ENCODE results near the gene ARID1B. TPM values are rescaled to one million over a fixed set of nuclear protein-coding genes. Genes with fewer than 3 reads are reported as not detected.

ARID1B gene
- total and polyA plus RNA-seq, 2 of the 13 experiments (the other 11 are each of a cell fraction or from before 2014, with no cell fraction given) = 20.1 to 32.6 TPM

DNA sequence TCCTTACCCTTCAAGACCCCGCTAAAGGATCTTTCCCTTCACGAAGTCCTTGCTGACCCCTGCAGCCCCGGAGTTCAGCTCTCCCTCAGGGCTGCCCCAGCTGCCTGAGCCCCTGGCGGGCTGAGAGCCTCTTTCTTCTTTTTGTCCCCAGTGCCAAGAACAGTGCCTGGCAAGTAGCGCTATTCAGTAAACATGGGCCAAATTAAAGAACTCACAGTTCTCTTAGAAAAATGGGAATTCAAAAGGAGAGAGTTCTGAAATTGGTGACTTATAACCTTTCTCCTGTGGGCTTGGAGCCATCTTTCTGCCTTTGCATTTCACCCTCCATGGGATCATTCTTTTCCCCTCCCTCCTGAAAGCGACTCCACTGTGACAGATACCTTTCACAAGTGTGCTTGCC lies 318.9 kb downstream of the ARID1B start (continued):
- TF ChIP-seq ZNF746 (CRISPR knock-in tag; IDR thresholded peaks at IDR 0.05) = no peak
- TF ChIP-seq ZNF263 (CRISPR knock-in tag; IDR thresholded peaks at IDR 0.05) = 0 out of 2 replicates have a peak, but pooled peaks have one; percentile 18
- TF ChIP-seq ZNF546 (CRISPR knock-in tag; conservative IDR thresholded peaks at IDR 0.05) = no peak
- TF ChIP-seq ZNF10 (CRISPR knock-in tag; IDR thresholded peaks at IDR 0.05; ENCODE audit: borderline replicate concordance, low read depth) = 0 out of 2 replicates have a peak, but pooled peaks have one; percentile 26
- TF ChIP-seq MEF2D (CRISPR knock-in tag; IDR thresholded peaks at IDR 0.05) = no peak

DNA sequence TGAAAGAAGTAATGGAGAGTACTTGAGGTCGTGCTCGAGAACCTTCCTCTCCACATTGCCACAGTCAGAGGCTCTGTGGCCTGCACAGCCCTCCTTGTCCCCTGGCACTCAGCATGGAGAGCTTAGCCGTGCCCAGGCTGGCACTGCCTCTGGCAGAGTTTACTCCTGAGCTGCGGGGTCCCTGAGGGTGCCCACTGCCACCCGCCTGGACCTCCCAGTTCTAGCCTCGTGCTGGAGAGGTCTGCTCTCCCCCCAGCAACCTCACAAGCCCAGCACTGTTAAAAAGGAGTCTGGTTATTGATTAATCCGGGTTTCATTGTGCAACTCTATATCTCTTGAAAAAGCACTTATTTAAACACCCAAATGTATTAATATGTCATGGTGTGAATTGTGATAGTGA lies 319.3 kb downstream of the ARID1B start:
- 49% methylated on average over 3 of the region's 7 CpGs for WGBS (ENCODE audit: low lambda C conversion rate)
- Histone ChIP-seq H3K9me3 (ENCODE audit: low read length) (no peaks in the 10 kb centered on the region), H3K79me2 (ENCODE audit: insufficient read depth, low read length) (no peaks in the 10 kb centered on the region), H3K4me2 (ENCODE audit: low read depth, low read length) (peak overlapping the region; percentile 59), H3K4me1 (ENCODE audit: insufficient read depth, low read length) (peaks cover 17% of the 10 kb centered on the region), H3K36me3 (replicated peaks in 1 of 2; ENCODE audit: control insufficient read depth in 1 of 2, insufficient read depth in 2 of 2, low read length in 2 of 2) (peaks cover 5 to 26% of the 10 kb centered on the region in 2 experiments), H2AFZ (ENCODE audit: low read length) (no peak overlapping the region), H3K9ac (ENCODE audit: insufficient read depth, low read depth, low read length) (peak overlapping the region; percentile 13; the same call in 1 of the 2 replicates), H3K27me3 (ENCODE audit: control insufficient read depth in 1 of 2, insufficient read depth in 2 of 2, low read length in 2 of 2) (no peaks in the 10 kb centered on the region), H3K4me3 (replicated peaks in 1 of 3; ENCODE audit: insufficient read depth in 1 of 3, low read depth in 2 of 3, low read length in 3 of 3) (peak overlapping the region in 1 of 3 experiments; percentile 19; a peak in 1 of 6 replicates), H3K27ac (ENCODE audit: extremely low read length, insufficient read depth, low read length) (peak overlapping the region; percentile 28), H4K20me1 (ENCODE audit: insufficient read depth, low read length) (peaks cover 7% of the 10 kb centered on the region; the same call in 1 of the 2 replicates)
- peak; percentile 83 for DNase-seq (ENCODE audit: low spot score)
- CTCF ChIA-PET (ENCODE audit: low intra/inter-chr PET ratio, low total read pairs) = no interaction called here
- intact Hi-C loops (cut with micrococcal nuclease; ENCODE audit: unreplicated experiment) = no loop called here
- peak; percentile 95 for ATAC-seq
- peak; percentile 85 for FAIRE-seq
- in situ Hi-C loops (cut with HindIII; ENCODE audit: extremely low pct_ligation_motif_present, low pct_unique_long_range_greater_than_20kb) = no loop called here
- POLR2A ChIA-PET = no interaction called here
- no TSS peak for BruUV-seq (replicated peaks)
- no peak for TF ChIP-seq CBX1 (IDR thresholded peaks at IDR 0.05; ENCODE audit: low read depth)
- no peak for TF ChIP-seq SOX6 (IDR thresholded peaks at IDR 0.05)
- peak; percentile 67 for TF ChIP-seq SOX6 (CRISPR knock-in tag; IDR thresholded peaks at IDR 0.05)
- 0 out of 2 replicates have a peak, but pooled peaks have one; percentile 44 for TF ChIP-seq POGZ (CRISPR knock-in tag; IDR thresholded peaks at IDR 0.05)
- TF ChIP-seq, protein P1, sequence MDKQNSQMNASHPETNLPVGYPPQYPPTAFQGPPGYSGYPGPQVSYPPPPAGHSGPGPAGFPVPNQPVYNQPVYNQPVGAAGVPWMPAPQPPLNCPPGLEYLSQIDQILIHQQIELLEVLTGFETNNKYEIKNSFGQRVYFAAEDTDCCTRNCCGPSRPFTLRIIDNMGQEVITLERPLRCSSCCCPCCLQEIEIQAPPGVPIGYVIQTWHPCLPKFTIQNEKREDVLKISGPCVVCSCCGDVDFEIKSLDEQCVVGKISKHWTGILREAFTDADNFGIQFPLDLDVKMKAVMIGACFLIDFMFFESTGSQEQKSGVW (CRISPR knock-in tag; IDR thresholded peaks at IDR 0.05; ENCODE audit: borderline replicate concordance) = no peak
- no peak for TF ChIP-seq ZNF547 (CRISPR knock-in tag; IDR thresholded peaks at IDR 0.05)
- TF ChIP-seq RBM22 (optimal IDR thresholded peaks at IDR 0.05; ENCODE audit: low read length) = peak; percentile 18
- no peak for TF ChIP-seq SOX13 (IDR thresholded peaks at IDR 0.05)
- TF ChIP-seq SOX13 (CRISPR knock-in tag; conservative IDR thresholded peaks at IDR 0.05 in 1 of 2, IDR thresholded peaks at IDR 0.05 in 1 of 2) = peak in 1 of 2 experiments; percentile 65; a peak in 1 of 4 replicates
- peak; percentile 59; the same call in 1 of the 2 replicates for TF ChIP-seq BRCA1 (CRISPR knock-in tag; IDR thresholded peaks at IDR 0.05)
- no peak for TF ChIP-seq ZIK1 (CRISPR knock-in tag; IDR thresholded peaks at IDR 0.05; ENCODE audit: borderline replicate concordance, low read depth)
- TF ChIP-seq SMARCC2 (IDR thresholded peaks at IDR 0.05) = no peak
- peak; percentile 33; the same call in 1 of the 2 replicates for TF ChIP-seq ZFY (CRISPR knock-in tag; IDR thresholded peaks at IDR 0.05)
- no peak for TF ChIP-seq MAFG (CRISPR knock-in tag; IDR thresholded peaks at IDR 0.05)
- 0 out of 2 replicates have a peak, but pooled peaks have one; percentile 41 for TF ChIP-seq ZNF292 (CRISPR knock-in tag; IDR thresholded peaks at IDR 0.05; ENCODE audit: borderline replicate concordance, low read depth)
- no peak for TF ChIP-seq CAMTA2 (CRISPR knock-in tag; IDR thresholded peaks at IDR 0.05; ENCODE audit: borderline replicate concordance)
- TF ChIP-seq, protein P2, sequence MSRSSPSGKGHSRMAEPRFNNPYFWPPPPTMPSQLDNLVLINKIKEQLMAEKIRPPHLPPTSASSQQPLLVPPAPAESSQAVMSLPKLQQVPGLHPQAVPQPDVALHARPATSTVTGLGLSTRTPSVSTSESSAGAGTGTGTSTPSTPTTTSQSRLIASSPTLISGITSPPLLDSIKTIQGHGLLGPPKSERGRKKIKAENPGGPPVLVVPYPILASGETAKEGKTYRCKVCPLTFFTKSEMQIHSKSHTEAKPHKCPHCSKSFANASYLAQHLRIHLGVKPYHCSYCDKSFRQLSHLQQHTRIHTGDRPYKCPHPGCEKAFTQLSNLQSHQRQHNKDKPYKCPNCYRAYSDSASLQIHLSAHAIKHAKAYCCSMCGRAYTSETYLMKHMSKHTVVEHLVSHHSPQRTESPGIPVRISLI (CRISPR knock-in tag; IDR thresholded peaks at IDR 0.05; ENCODE audit: borderline replicate concordance) = peak; percentile 43; the same call in 1 of the 2 replicates
- TF ChIP-seq ZNF607 (CRISPR knock-in tag; IDR thresholded peaks at IDR 0.05; ENCODE audit: borderline replicate concordance) = no peak
- TF ChIP-seq FOXA3 (CRISPR knock-in tag; IDR thresholded peaks at IDR 0.05) = 0 out of 2 replicates have a peak, but pooled peaks have one; percentile 41
